Activated naive CD4-positive, alpha-beta T cell treated with anti-CD3 and anti-CD28 coated beads, Interleukin-2, amount 50 U/mL, for 72 hours (primary cell): ENCODE data around the gene ALOX5. TPM values are rescaled to one million over a fixed set of nuclear protein-coding genes. Genes with fewer than 3 reads are reported as not detected.
"Not testable (repeated sequence)": the region's sequence is repeated elsewhere in the genome, so short reads cannot be mapped to it uniquely, and the experiment has no call there.

Source experiments
- ATAC-seq, 2 donors: fragments of 150-1000 bp; cut with Tn5 transposase; 2 replicates each; pipeline ENCODE4 v1.10.0; 2021; ENCODE audit warnings: mild to moderate bottlenecking in 2 of 2, moderate library complexity in 2 of 2
- DNase-seq, 2 donors: peaks; one replicate each; pipeline ENCODE4 v3.0.0; 2021 to 2022; ENCODE audit warnings: low spot score in 2 of 2
- H3K27ac Mint-ChIP-seq, 2 donors: one replicate each; pipeline ENCODE4 v1.8.0; 2022; ENCODE audit warnings: mild to moderate bottlenecking in 2 of 2, mixed read lengths in 2 of 2
- H3K36me3 Mint-ChIP-seq, 2 donors: one replicate each; pipeline ENCODE4 v1.8.0; 2022; ENCODE audit warnings: mixed read lengths in 2 of 2
- H3K9me3 Mint-ChIP-seq, 2 donors: one replicate each; pipeline ENCODE4 v1.8.0; 2022; ENCODE audit warnings: mixed read lengths in 2 of 2
- total RNA-seq, 2 donors: library from RNA; stranded (reverse); gene quantifications; one replicate each; pipeline ENCODE4 v1.2.3, GENCODE V29; 2022

Gene ALOX5
- total RNA-seq, 2 donors from 2014 or later = 0.68 to 1.7 TPM

DNA sequence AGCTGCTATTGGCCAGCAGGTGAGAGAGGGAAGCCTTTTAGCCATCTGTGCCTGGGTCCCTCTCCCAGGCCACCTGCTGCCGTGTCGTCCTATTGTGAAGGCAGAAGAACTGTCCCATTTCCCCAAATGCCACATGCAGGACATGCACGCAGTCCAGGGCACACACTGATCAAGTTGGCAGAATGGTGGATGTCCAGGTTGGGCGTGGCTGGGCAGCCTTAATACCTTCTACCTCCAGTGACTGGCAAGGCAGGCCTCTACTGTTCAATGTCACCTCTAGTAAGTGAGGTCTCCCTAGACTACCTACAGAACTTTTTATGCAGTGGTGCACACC, 37.6 kb downstream of the ALOX5 start:
- Mint-ChIP-seq H3K9me3 (no peaks in the 10 kb centered on the region), H3K27ac (no peak overlapping the region), H3K36me3 (no peaks in the 10 kb centered on the region)
- ATAC-seq = no peak
- no peak for DNase-seq

DNA sequence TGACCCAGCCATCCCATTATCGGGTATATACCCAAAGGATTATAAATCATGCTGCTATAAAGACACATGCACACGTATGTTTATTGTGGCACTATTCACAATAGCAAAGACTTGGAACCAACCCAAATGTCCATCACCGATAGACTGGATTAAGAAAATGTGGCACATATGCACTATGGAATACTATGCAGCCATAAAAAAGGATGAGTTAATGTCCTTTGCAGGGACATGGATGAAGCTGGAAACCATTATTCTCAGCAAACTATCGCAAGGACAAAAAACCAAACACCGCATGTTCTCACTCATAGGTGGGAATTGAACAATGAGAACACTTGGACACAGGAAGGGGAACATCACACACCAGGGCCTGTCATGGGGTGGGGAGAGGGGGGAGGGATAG, 41.0 kb downstream of the ALOX5 start:
- not testable (repeated sequence) for ATAC-seq

DNA sequence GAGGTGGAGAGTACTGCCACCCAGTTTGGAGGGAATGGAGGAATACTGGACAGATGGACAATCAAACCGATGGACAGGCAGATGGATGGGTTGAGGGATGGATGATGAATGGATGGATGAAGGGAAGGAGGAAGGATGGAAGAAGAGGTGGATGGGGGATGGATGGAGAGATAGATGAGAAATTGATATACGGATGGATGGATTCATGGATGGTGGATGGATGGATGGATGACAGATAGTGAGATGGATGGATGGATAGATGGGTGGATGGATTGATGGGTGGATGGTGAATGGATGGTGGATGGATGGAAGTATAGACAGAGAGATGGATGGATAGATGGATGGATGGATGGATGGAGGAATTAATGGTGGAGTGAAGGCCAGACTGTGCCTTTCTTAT, 42.6 kb downstream of the ALOX5 start:
- peaks cover 0 to 5% of the 10 kb centered on the region in 2 donors for H3K36me3 Mint-ChIP-seq
- H3K27ac Mint-ChIP-seq = peak overlapping the region in 1 of 2 donors; percentile 12
- H3K9me3 Mint-ChIP-seq = no peaks in the 10 kb centered on the region
- ATAC-seq (no peak), DNase-seq (no peak)

More for the DNA sequence above, 41.0 kb downstream of the ALOX5 start:
- H3K9me3 Mint-ChIP-seq, H3K27ac Mint-ChIP-seq, H3K36me3 Mint-ChIP-seq, DNase-seq: not testable (repeated sequence)

DNA sequence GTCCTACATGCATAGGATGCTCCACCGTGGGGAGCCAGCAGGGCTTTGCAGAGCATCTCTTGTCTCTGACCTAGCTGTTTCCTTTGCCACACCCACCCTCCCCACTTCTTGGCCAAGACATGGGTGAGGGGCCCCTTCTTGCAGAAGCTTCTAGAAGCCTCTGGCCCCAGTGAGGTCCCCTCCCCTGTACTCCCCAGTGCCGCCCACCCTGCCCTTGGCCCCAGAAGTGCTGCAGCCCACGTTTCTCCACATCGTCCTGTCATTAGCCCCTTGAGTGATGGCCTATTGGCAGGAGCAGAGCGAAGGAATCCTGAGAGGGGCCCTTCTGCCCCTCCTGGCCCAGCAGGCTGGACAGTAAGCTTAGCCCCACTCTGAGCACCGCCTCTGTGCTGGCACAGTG, 43.7 kb downstream of the ALOX5 start:
- H3K9me3 Mint-ChIP-seq = no peaks in the 10 kb centered on the region
- no peak overlapping the region for H3K27ac Mint-ChIP-seq
- ATAC-seq (no peak), DNase-seq (no peak)
- peaks cover 0 to 5% of the 10 kb centered on the region in 2 donors for H3K36me3 Mint-ChIP-seq

DNA sequence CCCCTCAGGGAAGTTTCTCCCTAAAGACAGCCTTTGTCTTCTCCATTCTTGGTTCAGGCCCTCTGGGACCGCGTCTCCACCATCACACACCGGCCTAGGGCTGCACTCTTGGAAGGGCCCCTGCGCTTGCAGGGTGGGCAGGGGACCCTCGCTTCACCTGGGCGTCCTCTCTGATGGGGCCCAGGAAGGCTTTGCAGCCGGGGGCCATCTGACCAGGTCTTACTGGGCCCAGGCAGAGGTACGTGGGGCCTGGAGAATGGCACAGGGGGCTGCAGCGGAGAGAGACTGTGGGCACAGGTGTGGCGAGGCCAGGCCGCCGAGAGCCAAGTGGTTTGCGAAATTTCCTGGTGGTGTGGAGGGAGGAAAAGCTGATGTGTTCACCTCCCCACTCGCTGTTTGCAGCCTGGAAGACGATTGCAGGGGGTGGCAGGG, 44.4 kb downstream of the ALOX5 start:
- H3K36me3 Mint-ChIP-seq = peaks cover 0 to 5% of the 10 kb centered on the region in 2 donors
- DNase-seq = no peak
- ATAC-seq = no peak
- H3K27ac Mint-ChIP-seq = peak overlapping the region; percentile 92 to 94
- H3K9me3 Mint-ChIP-seq = no peaks in the 10 kb centered on the region

DNA sequence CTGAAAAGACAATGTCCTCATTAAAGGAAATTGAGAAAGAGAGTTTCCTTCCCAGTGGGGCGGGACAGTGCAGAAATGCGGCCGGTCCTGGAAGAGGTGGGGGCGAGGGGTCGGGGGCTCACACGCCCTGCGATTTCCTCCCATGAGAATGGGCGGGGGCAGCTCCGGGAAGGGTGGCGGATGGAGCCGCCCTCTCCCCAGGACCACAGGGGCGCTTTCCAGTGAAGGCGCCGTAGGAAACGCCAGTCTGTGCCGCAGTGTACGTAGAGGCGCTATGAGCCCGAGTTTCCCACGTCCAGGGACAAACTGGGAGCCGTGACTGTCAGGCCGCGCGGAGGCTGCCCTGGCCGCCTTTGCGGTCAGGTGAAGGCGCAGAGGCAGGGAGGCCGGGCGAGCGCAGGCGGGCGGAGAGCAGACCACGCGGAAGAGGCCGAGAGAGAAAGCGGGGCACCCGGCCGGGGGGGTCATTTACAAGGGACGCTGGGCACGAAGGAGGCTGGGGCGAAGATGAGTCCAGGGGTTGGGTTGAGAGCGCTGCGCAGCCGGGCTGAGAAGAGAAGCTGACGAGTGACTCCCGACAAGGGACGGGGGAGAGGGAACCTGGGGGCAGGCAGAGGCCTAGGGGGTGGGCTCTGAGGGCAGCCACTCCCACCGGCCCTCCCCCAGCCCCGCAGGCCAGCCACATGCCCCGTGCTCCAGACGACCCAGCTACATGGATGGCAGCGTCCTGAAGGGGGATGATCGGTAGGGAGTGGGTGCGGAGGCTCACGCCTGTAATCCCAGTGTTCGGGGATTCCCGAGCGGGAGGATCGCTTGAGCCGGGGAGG, 45.0 kb downstream of the ALOX5 start:
- DNase-seq (peak; percentile 51 to 74), ATAC-seq (peak; percentile 73 to 81)
- Mint-ChIP-seq H3K9me3 (no peaks in the 10 kb centered on the region), H3K36me3 (peaks cover 0 to 5% of the 10 kb centered on the region in 2 donors), H3K27ac (peak overlapping the region; percentile 92 to 94)

DNA sequence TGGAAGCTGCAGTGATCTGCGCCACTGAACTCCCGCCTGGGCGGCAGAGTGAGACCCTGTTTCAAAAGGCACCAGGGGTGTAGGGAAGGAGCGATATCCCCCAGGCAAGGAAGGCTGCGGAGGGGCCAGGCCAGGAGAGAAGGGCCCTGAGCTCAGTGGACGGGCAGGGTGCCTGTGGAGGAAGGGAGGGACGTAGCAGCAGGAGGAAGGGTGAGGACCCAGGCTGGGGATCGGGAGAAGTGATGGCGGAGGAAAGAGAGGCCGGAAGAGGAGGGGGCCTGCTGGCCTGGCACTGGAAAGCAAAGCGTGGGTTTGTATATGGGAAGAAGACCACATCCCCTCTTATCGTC, 45.6 kb downstream of the ALOX5 start:
- H3K9me3 Mint-ChIP-seq = no peaks in the 10 kb centered on the region
- H3K27ac Mint-ChIP-seq = peak overlapping the region; percentile 86 to 94
- DNase-seq = no peak
- peaks cover 0 to 5% of the 10 kb centered on the region in 2 donors for H3K36me3 Mint-ChIP-seq
- peak in 1 of 2 donors; percentile 9 for ATAC-seq

DNA sequence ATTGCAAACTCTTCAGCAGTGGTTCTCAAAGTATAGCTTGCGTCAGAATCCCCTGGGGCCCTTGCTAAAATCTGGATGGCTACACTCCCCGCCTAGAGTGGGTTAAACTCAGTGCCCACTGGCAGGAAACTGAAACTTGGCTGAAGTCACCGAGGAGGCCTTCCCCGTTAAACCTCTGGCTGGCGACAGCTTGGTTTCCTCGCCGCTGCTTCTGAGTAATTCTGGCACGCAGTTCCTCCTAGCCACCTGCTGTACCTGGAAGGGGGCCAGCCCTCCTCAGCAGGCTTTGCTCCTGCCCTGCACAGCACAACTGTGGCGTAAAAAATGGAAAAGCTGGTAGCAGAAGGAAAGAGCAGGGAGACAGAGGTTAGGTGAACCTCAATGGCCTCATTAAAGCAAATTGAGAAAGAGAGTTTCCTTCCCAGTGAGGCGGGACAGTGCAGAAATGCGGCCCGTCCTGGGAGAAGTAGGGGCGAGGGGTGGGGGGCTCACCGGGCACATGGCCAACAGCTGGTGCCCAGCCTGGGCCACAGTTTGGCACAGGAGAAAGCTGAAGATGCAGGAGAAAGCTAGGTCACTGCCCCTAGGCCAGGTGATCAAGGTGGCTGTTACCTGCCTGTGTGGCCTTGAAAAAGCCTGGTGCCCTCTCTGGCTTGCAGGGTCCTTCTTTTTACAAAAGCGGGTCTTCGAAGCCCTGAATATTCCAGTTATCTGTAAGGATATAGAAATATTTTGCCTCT, 46.6 kb downstream of the ALOX5 start:
- DNase-seq (peak; percentile 41 to 71), ATAC-seq (peak; percentile 54 to 64)
- no peaks in the 10 kb centered on the region for H3K9me3 Mint-ChIP-seq
- H3K36me3 Mint-ChIP-seq = peaks cover 0 to 5% of the 10 kb centered on the region in 2 donors
- H3K27ac Mint-ChIP-seq = peak overlapping the region; percentile 94 to 96

DNA sequence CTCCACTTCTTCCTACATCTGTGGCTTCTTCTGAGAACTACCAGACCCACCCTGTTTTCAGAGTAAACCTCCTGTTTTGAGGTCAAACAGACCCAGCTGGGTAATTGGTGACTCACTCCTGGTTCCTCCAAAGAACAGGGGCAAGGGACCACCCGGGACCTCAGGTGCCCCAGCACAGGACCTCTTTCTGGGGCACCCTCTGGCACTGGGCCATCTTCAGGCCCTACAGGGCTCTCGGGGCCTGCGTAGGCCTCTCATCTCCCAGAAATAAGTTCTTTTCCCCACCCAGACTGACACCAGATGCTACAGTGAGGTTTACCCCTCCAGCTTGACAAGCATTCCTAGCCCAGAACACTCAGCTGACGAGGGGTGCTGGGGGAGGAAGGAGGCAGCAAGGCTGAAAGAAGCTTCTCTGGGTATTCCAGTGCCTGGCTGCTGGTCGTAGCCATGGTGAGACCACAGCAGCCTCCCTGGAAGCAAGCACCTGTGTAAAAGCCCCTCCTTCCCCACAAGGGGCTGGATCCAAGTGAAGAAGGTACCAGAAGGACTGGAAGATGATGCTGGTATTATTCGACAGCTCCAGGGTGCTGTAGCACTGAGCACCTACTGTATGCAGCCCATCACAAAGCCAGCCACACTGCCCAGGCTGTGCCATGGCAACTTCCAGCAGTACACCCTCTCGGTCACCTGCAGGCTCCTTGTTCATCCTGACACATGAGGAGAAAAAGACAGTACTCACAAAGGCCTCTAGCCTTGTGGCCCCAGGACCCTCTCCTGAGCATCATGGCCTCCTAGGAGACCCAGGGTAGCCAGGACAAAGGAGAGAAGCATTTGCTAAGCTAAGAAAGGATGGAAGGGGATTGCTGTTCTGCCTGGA, 47.4 kb downstream of the ALOX5 start:
- peak overlapping the region in 1 of 2 donors; percentile 94 for H3K27ac Mint-ChIP-seq
- H3K9me3 Mint-ChIP-seq = no peaks in the 10 kb centered on the region
- no peak for DNase-seq
- peaks cover 0 to 5% of the 10 kb centered on the region in 2 donors for H3K36me3 Mint-ChIP-seq
- ATAC-seq = peak in 1 of 2 donors; percentile 29

DNA sequence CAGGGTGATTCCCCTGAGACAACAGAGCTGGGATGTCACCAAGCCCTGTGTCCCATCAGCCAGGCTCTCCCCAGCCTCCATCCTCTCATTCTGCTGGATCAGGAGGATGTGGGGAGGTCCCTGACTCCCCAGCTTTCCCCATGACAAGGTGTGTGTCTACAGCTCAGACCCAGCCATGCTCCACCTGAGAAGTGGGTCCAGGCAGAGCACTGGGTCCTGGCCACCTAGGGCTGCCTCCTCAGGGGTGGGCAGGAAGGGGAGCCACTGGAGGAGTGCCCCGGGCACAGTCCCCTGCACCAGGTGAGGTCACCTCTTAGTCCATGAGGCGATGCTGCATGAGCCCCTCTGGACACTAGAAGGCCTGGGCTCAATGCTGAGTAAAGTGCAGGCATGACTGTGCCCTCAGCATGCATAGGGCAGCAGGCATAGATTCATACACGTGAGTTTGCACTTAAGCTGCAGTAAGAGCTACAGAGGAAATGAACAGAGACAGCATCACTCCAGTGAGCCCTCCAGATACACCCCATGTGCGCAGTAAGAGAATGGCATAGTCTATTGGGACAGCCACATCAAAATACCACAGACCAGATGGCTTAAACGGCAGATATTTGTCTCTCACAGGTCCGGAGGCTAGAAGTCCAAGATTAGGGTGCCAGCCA, 48.3 kb downstream of the ALOX5 start:
- Mint-ChIP-seq H3K27ac (peak overlapping the region in 1 of 2 donors; percentile 94), H3K36me3 (peaks cover 0 to 5% of the 10 kb centered on the region in 2 donors), H3K9me3 (no peaks in the 10 kb centered on the region)
- no peak for DNase-seq
- ATAC-seq = no peak

DNA sequence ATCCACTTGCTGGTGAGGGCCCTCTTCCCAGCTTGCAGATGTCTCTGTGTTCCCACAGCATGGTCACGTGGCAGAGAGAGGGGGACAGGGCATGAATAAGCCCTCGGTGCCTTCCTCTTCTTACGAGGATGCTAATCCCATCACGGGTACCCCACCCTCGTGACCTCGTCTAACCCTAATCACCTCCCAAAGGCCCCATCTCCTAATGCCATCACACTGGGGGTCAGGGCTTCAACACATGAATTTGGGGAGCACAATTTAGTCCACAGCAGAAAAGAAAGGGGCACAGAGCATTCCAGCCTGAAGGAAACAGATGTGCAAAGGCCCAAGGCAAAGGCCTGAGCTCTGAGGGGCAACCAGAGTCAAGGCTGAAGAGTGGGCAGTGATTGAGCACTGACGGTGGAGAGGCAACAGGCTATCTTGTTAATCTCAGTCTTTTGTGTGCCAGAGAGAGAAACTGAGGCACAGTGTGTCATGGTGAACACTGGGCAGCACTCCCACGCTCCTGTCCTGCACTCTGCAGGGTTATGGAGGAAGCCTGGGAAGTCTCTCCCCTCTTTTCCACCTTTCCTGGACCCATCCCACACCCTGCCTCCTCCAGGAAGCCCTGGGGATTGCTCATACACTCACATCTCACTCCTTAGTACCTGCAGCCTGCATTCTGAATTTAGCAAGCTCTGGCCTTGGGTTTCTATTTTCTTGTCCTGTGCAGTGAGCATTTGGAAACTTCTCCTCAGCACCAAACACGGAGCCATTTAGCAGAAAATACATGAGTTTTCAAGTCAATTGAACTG, 49.0 kb downstream of the ALOX5 start:
- no peaks in the 10 kb centered on the region for H3K9me3 Mint-ChIP-seq
- H3K36me3 Mint-ChIP-seq = peaks cover 0 to 5% of the 10 kb centered on the region in 2 donors
- no peak for DNase-seq
- H3K27ac Mint-ChIP-seq = no peak overlapping the region
- no peak for ATAC-seq

DNA sequence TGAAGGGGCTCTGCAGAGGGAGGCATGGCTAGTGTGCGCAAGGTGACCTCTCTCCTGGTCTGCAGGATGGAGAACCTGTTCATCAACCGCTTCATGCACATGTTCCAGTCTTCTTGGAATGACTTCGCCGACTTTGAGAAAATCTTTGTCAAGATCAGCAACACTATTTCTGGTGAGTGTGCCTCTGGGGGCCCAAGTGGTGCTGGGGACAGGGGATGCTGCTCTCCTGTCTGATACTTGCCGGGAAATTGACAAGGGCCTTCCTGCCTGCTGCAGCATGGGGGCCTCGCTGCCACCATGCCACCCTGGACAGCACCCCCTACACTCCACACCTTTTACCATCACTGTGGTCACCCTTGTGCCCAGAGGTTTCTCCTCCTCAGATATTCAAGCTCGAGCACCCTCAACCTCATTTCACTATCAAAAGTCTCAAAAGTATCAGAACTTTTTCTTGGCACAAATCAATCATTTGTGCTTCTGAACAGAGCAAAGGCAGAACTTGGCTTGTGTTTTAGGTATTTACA, 50.0 kb downstream of the ALOX5 start:
- no peak overlapping the region for H3K27ac Mint-ChIP-seq
- no peaks in the 10 kb centered on the region for H3K9me3 Mint-ChIP-seq
- ATAC-seq = no peak
- DNase-seq = no peak
- H3K36me3 Mint-ChIP-seq = peaks cover 0 to 5% of the 10 kb centered on the region in 2 donors

DNA sequence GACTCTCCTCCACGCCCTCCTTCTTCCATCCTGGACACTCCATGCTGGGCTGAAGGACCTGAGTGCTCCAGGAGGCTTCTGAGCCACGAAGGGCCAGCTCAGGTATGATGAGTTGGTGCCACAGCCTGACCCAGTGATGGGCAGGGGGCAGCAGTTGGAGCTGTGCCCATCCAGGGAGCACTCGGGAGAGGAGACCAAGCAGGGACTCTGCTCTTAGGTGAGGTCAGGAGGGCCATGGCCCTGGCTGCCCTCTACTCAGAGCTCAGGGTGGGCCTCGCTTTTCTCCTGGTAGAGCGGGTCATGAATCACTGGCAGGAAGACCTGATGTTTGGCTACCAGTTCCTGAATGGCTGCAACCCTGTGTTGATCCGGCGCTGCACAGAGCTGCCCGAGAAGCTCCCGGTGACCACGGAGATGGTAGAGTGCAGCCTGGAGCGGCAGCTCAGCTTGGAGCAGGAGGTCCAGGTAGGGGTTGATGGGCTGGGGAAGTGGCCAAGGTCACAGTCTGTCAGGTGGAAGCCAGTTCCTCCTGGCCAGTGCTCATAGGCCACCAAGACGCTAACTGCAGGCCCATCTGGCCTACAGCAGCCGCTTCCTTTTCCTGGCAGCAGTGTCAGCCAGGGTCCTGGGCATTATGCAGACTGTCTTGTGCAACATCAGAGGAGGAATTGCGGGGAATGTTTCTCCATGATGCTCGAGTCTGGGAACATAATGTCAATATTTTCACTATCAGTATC, 50.8 kb downstream of the ALOX5 start:
- DNase-seq = no peak
- no peak for ATAC-seq
- Mint-ChIP-seq H3K9me3 (no peaks in the 10 kb centered on the region), H3K36me3 (no peaks in the 10 kb centered on the region), H3K27ac (no peak overlapping the region)

DNA sequence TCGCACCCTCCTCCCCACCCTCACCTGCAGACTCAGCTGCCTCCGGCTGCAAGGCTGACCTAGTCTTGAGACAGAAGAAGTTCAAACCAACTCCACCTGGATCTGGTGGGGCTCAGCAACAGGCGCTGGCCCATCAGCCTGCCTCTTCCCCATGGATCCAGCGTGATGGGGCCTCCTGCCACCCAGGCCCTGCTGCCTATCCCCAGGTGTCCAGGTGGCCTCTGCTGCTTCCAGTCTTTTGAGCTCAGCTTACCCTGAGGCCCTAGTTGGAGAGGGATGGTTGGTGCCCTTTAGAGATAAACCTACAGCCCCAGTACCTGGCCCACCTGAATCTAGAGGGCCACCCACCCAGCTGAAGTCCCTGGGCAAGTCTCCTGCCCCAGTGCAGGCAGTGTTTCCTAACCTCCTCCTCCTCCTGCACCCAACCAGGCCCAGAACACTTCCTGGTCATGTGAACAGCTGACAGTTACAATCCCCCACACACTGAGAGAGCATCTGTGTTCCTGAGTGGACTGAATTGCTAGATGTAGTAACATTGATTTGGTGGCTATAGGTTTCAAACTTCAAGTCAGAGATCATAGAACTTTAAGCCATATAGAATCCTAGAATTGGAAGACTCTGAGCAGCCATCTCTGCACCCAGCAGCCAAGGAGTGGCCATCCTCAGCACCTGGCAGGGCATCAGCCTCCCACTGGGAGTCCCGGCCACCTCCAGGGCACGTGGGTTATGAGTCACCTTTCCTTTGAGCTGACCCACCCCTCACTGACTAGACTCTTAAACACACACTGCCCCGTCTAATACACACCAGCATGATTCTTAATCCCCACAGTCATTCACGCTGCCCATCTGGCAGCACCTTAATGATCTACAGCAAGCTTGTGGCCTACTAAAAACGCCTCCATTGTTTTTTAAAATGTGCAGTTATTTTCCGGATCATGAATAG, 51.9 kb downstream of the ALOX5 start:
- DNase-seq (no peak), ATAC-seq (no peak)
- Mint-ChIP-seq H3K9me3 (no peaks in the 10 kb centered on the region), H3K36me3 (no peaks in the 10 kb centered on the region), H3K27ac (peak overlapping the region; percentile 9 to 25)
